SK-N-SH (cell line): ENCODE measurements around the gene SLC25A20. TPM values are rescaled to one million over a fixed set of nuclear protein-coding genes. Genes with fewer than 3 reads are reported as not detected.

Experiments used
- CTCF ChIA-PET: fragments of 300-600, 350-600 bp; formaldehyde crosslinking; extraction: SDS; loops from one replicate; lab custom pipeline; 2021; lab: Yijun Ruan, JAX
- POLR2A ChIA-PET: fragments of 350-600 bp; sonication (Branson Sonifier 250); formaldehyde crosslinking; extraction: SDS; loops from one replicate; lab custom pipeline; 2020; ENCODE audit warnings: antibody characterized with exemption, inconsistent platforms; lab: Yijun Ruan, JAX
- DNase-seq: peaks from one replicate; pipeline ENCODE4 v3.0.0; 2012
- H2AFZ ChIP-seq: fragments of 200-600 bp; sonication (generic); 2 replicates; pipeline ENCODE4 v1.8.1; 2016; ENCODE audit warnings: antibody characterized with exemption, mild to moderate bottlenecking, low read depth
- H3F3A ChIP-seq: fragments of 200-600 bp; sonication (generic); replicated peaks from 2 replicates; pipeline ENCODE3; 2016; ENCODE audit warnings: antibody characterized with exemption, mild to moderate bottlenecking; ENCODE audit not compliant: insufficient read depth
- H3K27ac ChIP-seq, 2 experiments: fragments of 200-500 bp in 1 of 2; fragments of 200-600 bp in 1 of 2; sonication (Bioruptor generic) in 1 of 2; sonication (generic), shearing (Covaris generic) in 1 of 2; 2 replicates each; pipeline versions ENCODE4 v1.5.1 to v1.6.1; 2014 to 2016; ENCODE audit warnings: low read depth in 2 of 2, inconsistent platforms in 1 of 2, low read length in 1 of 2, mild to moderate bottlenecking in 1 of 2, mixed read lengths in 1 of 2
- H3K27me3 ChIP-seq: fragments of 200-600 bp; sonication (generic), shearing (Covaris generic); 2 replicates; pipeline ENCODE4 v1.6.1; 2016; ENCODE audit warnings: mixed run types; ENCODE audit not compliant: insufficient read depth
- H3K36me3 ChIP-seq, 2 experiments: fragments of 200-500 bp in 1 of 2; fragments of 200-600 bp in 1 of 2; sonication (Bioruptor generic) in 1 of 2; sonication (generic) in 1 of 2; replicated peaks in 1 of 2; 2 replicates each; pipeline versions ENCODE3 to v1.5.1; 2014 to 2016; ENCODE audit warnings: low read length in 1 of 2, mild to moderate bottlenecking in 1 of 2; ENCODE audit not compliant: insufficient read depth in 2 of 2, control insufficient read depth in 1 of 2
- H3K4me1 ChIP-seq, 2 experiments: fragments of 200-500 bp in 1 of 2; fragments of 200-600 bp in 1 of 2; sonication (Bioruptor generic) in 1 of 2; sonication (generic), shearing (Covaris generic) in 1 of 2; 2 replicates each; pipeline versions ENCODE4 v1.5.1 to v1.6.1; 2014 to 2016; ENCODE audit warnings: low read depth in 1 of 2, low read length in 1 of 2, mixed run types in 1 of 2; ENCODE audit not compliant: insufficient read depth in 2 of 2, control insufficient read depth in 1 of 2
- H3K4me2 ChIP-seq: fragments of 200-600 bp; sonication (generic), shearing (Covaris generic); 2 replicates; pipeline ENCODE4 v1.6.1; 2017; ENCODE audit warnings: mixed run types
- H3K4me3 ChIP-seq, 2 experiments: fragments of 200-500 bp in 1 of 2; fragments of 200-600 bp in 1 of 2; sonication (Bioruptor generic) in 1 of 2; sonication (generic), shearing (Covaris generic) in 1 of 2; 2 replicates each; pipeline versions ENCODE4 v1.5.1 to v1.8.1; 2014 to 2016; ENCODE audit warnings: low read depth in 2 of 2, inconsistent platforms in 1 of 2, low read length in 1 of 2, mild to moderate bottlenecking in 1 of 2, mixed read lengths in 1 of 2, moderate library complexity in 1 of 2
- H3K79me2 ChIP-seq: fragments of 200-600 bp; sonication (generic); 2 replicates; pipeline ENCODE4 v1.8.1; 2017; ENCODE audit warnings: mild to moderate bottlenecking; ENCODE audit not compliant: insufficient read depth
- H3K9ac ChIP-seq: fragments of 200-600 bp; sonication (generic); 2 replicates; pipeline ENCODE4 v1.6.1; 2017; ENCODE audit warnings: mixed run types
- H3K9me2 ChIP-seq: fragments of 200-600 bp; sonication (generic); 2 replicates; pipeline ENCODE4 v1.6.1; 2017; ENCODE audit warnings: mixed run types
- H3K9me3 ChIP-seq: fragments of 200-600 bp; sonication (generic); 2 replicates; pipeline ENCODE4 v1.6.1; 2017; ENCODE audit warnings: mixed run types, mild to moderate bottlenecking, moderate library complexity
- H4K20me1 ChIP-seq: fragments of 200-600 bp; sonication (generic); 2 replicates; pipeline ENCODE4 v1.6.1; 2017; ENCODE audit warnings: mild to moderate bottlenecking, mixed run types; ENCODE audit not compliant: insufficient read depth
- CTCF ChIP-seq: fragments of 200-600 bp; sonication (generic); IDR thresholded peaks from 2 replicates; pipeline ENCODE4 v1.6.1; 2017; ENCODE audit warnings: antibody characterized with exemption, mild to moderate bottlenecking, moderate library complexity
- ELF1 ChIP-seq: IDR thresholded peaks from 2 replicates; pipeline ENCODE4 v1.4.0; 2012
- EP300 ChIP-seq, 2 experiments: IDR thresholded peaks; 2 replicates each; pipeline versions ENCODE4 v1.4.0 to v1.6.1; 2012; ENCODE audit warnings: borderline replicate concordance in 1 of 2, low read depth in 1 of 2, low read length in 1 of 2
- FOSL2 ChIP-seq: IDR thresholded peaks from 2 replicates; pipeline ENCODE4 v1.4.0; 2012; ENCODE audit warnings: low read depth, mild to moderate bottlenecking, moderate library complexity, borderline replicate concordance
- FOXM1 ChIP-seq: IDR thresholded peaks from 2 replicates; pipeline ENCODE4 v1.4.0; 2012; ENCODE audit warnings: low read depth, mild to moderate bottlenecking
- GABPA ChIP-seq: IDR thresholded peaks from 2 replicates; pipeline ENCODE4 v1.4.0; 2012; ENCODE audit warnings: low read depth, mild to moderate bottlenecking
- IRF3 ChIP-seq: fragments of 150-350 bp; IDR thresholded peaks from 2 replicates; pipeline ENCODE4 v1.6.1; 2016; ENCODE audit warnings: mild to moderate bottlenecking, low read depth, low read length
- JUND ChIP-seq: IDR thresholded peaks from 2 replicates; pipeline ENCODE4 v1.4.0; 2012
- MAX ChIP-seq: IDR thresholded peaks from 2 replicates; pipeline ENCODE4 v1.4.0; 2012; ENCODE audit warnings: low read depth
- MEF2A ChIP-seq: IDR thresholded peaks from 2 replicates; pipeline ENCODE4 v1.4.0; 2012; ENCODE audit warnings: low read depth, borderline replicate concordance
- MXI1 ChIP-seq: IDR thresholded peaks from 2 replicates; pipeline ENCODE4 v1.6.1; 2012; ENCODE audit warnings: mild to moderate bottlenecking, low read depth, low read length, improper control_type of control experiment
- NFIC ChIP-seq: IDR thresholded peaks from 2 replicates; pipeline ENCODE4 v1.4.0; 2012; ENCODE audit warnings: borderline replicate concordance
- PBX3 ChIP-seq: IDR thresholded peaks from 2 replicates; pipeline ENCODE4; 2012
- RCOR1 ChIP-seq: fragments of 150-350 bp; IDR thresholded peaks from 2 replicates; pipeline ENCODE4 v1.6.1; 2017; ENCODE audit warnings: antibody characterized with exemption, low read length
- REST ChIP-seq: IDR thresholded peaks from 2 replicates; pipeline ENCODE4 v1.6.1; 2012; ENCODE audit warnings: mild to moderate bottlenecking, low read depth, low read length, moderate library complexity
- RFX5 ChIP-seq: IDR thresholded peaks from 2 replicates; pipeline ENCODE4 v1.6.1; 2012; ENCODE audit warnings: mild to moderate bottlenecking, improper control_type of control experiment, low read length
- RXRA ChIP-seq: IDR thresholded peaks from 2 replicates; pipeline ENCODE4 v1.4.0; 2012; ENCODE audit warnings: low read depth, mild to moderate bottlenecking, borderline replicate concordance
- SIN3A ChIP-seq: IDR thresholded peaks from 2 replicates; pipeline ENCODE4 v1.6.1; 2012; ENCODE audit warnings: low read depth, mild to moderate bottlenecking, low read length, moderate library complexity, borderline replicate concordance
- TAF1 ChIP-seq: IDR thresholded peaks from 2 replicates; pipeline ENCODE4 v1.6.1; 2012; ENCODE audit warnings: low read depth, mild to moderate bottlenecking, low read length, moderate library complexity, borderline replicate concordance
- USF1 ChIP-seq: IDR thresholded peaks from 2 replicates; pipeline ENCODE4 v1.4.0; 2012; ENCODE audit warnings: low read depth, borderline replicate concordance
- WGBS: methylation state at CpG from one replicate; pipeline ENCODE4 v1.1.6; 2017; ENCODE audit warnings: low lambda C conversion rate; 5-methylcytosine and 5-hydroxymethylcytosine counted together
- polyA plus RNA-seq, 3 experiments: library from polyadenylated mRNA; depleted of rRNA; stranded (reverse); fragments of >200 nt; gene quantifications; 2 replicates each; pipeline ENCODE4 v1.2.3, GENCODE V29; 2012

The SLC25A20 gene
- polyA plus RNA-seq, 1 of the 3 experiments (the other 2 are of a cell fraction) = 30.3 TPM

- Histone ChIP-seq H3K27me3 (no peaks in the 10 kb centered on the region), H3F3A (no peaks in the 10 kb centered on the region), H3K4me2 (no peak overlapping the region), H3K27ac (no peak overlapping the region), H3K4me1 (no peaks in the 10 kb centered on the region), H3K9ac (no peak overlapping the region), H3K9me3 (no peaks in the 10 kb centered on the region), H2AFZ (no peak overlapping the region), H4K20me1 (no peaks in the 10 kb centered on the region), H3K9me2 (no peaks in the 10 kb centered on the region), H3K4me3 (no peak overlapping the region), H3K79me2 (no peaks in the 10 kb centered on the region), H3K36me3 (no peaks in the 10 kb centered on the region)
- TF ChIP-seq EP300 (IDR thresholded peaks at IDR 0.05; ENCODE audit: borderline replicate concordance in 1 of 2, low read depth in 1 of 2, low read length in 1 of 2) (no peak), JUND (no peak), USF1 (no peak), RCOR1 (no peak), GABPA (no peak), RXRA (no peak), SIN3A (no peak), PBX3 (no peak), TAF1 (no peak), MAX (no peak), FOSL2 (no peak), ELF1 (no peak), MEF2A (no peak), CTCF (no peak), IRF3 (no peak), RFX5 (no peak), FOXM1 (no peak), MXI1 (no peak), REST (no peak), NFIC (no peak)
- DNase-seq = no peak
- CTCF ChIA-PET = no interaction called here
- WGBS = 94% methylated on average over 8 of the region's 8 CpGs
- POLR2A ChIA-PET = no interaction called here
Measured at GRCh38 chr3:48877671-48878070, 21.0 kb downstream of the SLC25A20 start.
